Measurements from ENCODE around the gene CST3.

GRCh38 chr20:23626040-23626620 is 11.6 kb downstream of the CST3 start:
- TF ChIP-seq, protein P1, sequence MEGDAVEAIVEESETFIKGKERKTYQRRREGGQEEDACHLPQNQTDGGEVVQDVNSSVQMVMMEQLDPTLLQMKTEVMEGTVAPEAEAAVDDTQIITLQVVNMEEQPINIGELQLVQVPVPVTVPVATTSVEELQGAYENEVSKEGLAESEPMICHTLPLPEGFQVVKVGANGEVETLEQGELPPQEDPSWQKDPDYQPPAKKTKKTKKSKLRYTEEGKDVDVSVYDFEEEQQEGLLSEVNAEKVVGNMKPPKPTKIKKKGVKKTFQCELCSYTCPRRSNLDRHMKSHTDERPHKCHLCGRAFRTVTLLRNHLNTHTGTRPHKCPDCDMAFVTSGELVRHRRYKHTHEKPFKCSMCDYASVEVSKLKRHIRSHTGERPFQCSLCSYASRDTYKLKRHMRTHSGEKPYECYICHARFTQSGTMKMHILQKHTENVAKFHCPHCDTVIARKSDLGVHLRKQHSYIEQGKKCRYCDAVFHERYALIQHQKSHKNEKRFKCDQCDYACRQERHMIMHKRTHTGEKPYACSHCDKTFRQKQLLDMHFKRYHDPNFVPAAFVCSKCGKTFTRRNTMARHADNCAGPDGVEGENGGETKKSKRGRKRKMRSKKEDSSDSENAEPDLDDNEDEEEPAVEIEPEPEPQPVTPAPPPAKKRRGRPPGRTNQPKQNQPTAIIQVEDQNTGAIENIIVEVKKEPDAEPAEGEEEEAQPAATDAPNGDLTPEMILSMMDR (tag by site-specific recombination; IDR thresholded peaks at IDR 0.05), result no peak
- TF ChIP-seq ZBTB26 (tag by site-specific recombination; optimal IDR thresholded peaks at IDR 0.05) (no peak), ZNF157 (tag by site-specific recombination; IDR thresholded peaks at IDR 0.05) (no peak)
